Measurements from ENCODE around the gene VPS26C. TPM values are rescaled to one million over a fixed set of nuclear protein-coding genes. Genes with fewer than 3 reads are reported as not detected.

Gene VPS26C
- polyA plus RNA-seq, 1 of the 3 experiments (the other 2 are of a cell fraction) = 34.8 TPM

GRCh38 chr21:37281993-37282392 is 14.9 kb upstream of the VPS26C start:
- no peak overlapping the region for H3K4me3 ChIP-seq (ENCODE audit: low read depth in 2 of 2, low read length in 1 of 2)

DNA sequence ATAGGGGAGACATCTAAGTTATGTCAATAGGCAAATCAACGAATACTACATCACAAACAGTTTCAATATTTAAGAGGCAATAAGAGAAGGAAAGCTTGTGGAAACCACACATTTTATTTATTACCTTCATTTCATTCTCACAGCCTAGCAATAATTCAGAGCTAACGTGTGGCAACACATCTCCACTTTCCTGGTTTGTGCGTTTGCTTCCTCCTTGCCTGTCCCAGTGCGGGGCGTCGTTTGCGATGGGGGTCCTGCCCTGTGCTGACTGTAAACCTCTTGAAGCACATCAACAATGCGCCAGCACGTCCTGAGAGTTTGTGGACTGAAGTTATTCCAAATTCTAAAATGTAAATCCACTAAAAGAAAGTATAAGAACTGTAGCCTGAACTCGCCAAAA is 14.4 kb upstream of the VPS26C start:
- Histone ChIP-seq H3K9me2 (no peaks in the 10 kb centered on the region), H3F3A (replicated peaks; ENCODE audit: insufficient read depth) (no peaks in the 10 kb centered on the region), H3K4me2 (no peak overlapping the region), H3K4me3 (ENCODE audit: low read depth in 2 of 2, low read length in 1 of 2) (no peak overlapping the region), H3K27me3 (ENCODE audit: insufficient read depth) (no peaks in the 10 kb centered on the region), H3K36me3 (replicated peaks in 1 of 2; ENCODE audit: control insufficient read depth in 1 of 2, insufficient read depth in 2 of 2, low read length in 1 of 2) (no peaks in the 10 kb centered on the region), H3K79me2 (ENCODE audit: insufficient read depth) (no peaks in the 10 kb centered on the region), H3K9me3 (no peaks in the 10 kb centered on the region), H2AFZ (ENCODE audit: low read depth) (no peak overlapping the region), H3K27ac (ENCODE audit: low read depth in 2 of 2, low read length in 1 of 2) (no peak overlapping the region), H3K9ac (no peak overlapping the region), H4K20me1 (ENCODE audit: insufficient read depth) (no peaks in the 10 kb centered on the region), H3K4me1 (ENCODE audit: control insufficient read depth in 1 of 2, insufficient read depth in 2 of 2, low read depth in 1 of 2, low read length in 1 of 2) (no peaks in the 10 kb centered on the region)
- TF ChIP-seq RXRA (IDR thresholded peaks at IDR 0.05; ENCODE audit: borderline replicate concordance, low read depth) (no peak), JUND (IDR thresholded peaks at IDR 0.05) (no peak), FOXJ3 (CRISPR knock-in tag; IDR thresholded peaks at IDR 0.05) (no peak), SIN3A (IDR thresholded peaks at IDR 0.05; ENCODE audit: borderline replicate concordance, low read depth, low read length) (no peak), EP300 (IDR thresholded peaks at IDR 0.05; ENCODE audit: borderline replicate concordance in 1 of 2, low read depth in 1 of 2, low read length in 1 of 2) (no peak), RFX5 (IDR thresholded peaks at IDR 0.05; ENCODE audit: low read length) (no peak), PBX3 (IDR thresholded peaks at IDR 0.05) (no peak), TCF12 (IDR thresholded peaks at IDR 0.05) (no peak), USF2 (IDR thresholded peaks at IDR 0.05; ENCODE audit: borderline replicate concordance, low read depth, low read length) (no peak), TEAD4 (IDR thresholded peaks at IDR 0.05; ENCODE audit: borderline replicate concordance, insufficient read depth) (no peak), CHD2 (IDR thresholded peaks at IDR 0.05; ENCODE audit: low read length, partially characterized antibody) (no peak), FOXM1 (IDR thresholded peaks at IDR 0.05; ENCODE audit: low read depth) (no peak), MXI1 (IDR thresholded peaks at IDR 0.05; ENCODE audit: low read depth, low read length) (no peak), TAF1 (IDR thresholded peaks at IDR 0.05; ENCODE audit: borderline replicate concordance, low read depth, low read length) (no peak), GABPA (IDR thresholded peaks at IDR 0.05; ENCODE audit: low read depth) (no peak), GATA2 (CRISPR knock-in tag; IDR thresholded peaks at IDR 0.05) (no peak), REST (IDR thresholded peaks at IDR 0.05; ENCODE audit: low read depth, low read length) (no peak)
- WGBS (ENCODE audit: low lambda C conversion rate) = 84% methylated on average over 10 of the region's 10 CpGs
- DNase-seq = no peak
- POLR2A ChIA-PET = no interaction called here
- CTCF ChIA-PET = no interaction called here

More at GRCh38 chr21:37281993-37282392, 14.9 kb upstream of the VPS26C start:
- TF ChIP-seq NFIC (IDR thresholded peaks at IDR 0.05; ENCODE audit: borderline replicate concordance) (no peak), RFX5 (IDR thresholded peaks at IDR 0.05; ENCODE audit: low read length) (no peak), MEF2A (IDR thresholded peaks at IDR 0.05; ENCODE audit: borderline replicate concordance, low read depth) (no peak), FOXJ3 (CRISPR knock-in tag; IDR thresholded peaks at IDR 0.05) (no peak)
- TF ChIP-seq, protein P1, sequence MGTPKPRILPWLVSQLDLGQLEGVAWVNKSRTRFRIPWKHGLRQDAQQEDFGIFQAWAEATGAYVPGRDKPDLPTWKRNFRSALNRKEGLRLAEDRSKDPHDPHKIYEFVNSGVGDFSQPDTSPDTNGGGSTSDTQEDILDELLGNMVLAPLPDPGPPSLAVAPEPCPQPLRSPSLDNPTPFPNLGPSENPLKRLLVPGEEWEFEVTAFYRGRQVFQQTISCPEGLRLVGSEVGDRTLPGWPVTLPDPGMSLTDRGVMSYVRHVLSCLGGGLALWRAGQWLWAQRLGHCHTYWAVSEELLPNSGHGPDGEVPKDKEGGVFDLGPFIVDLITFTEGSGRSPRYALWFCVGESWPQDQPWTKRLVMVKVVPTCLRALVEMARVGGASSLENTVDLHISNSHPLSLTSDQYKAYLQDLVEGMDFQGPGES (IDR thresholded peaks at IDR 0.05; ENCODE audit: low read depth, low read length) = no peak
- Histone ChIP-seq H3K9me2 (no peaks in the 10 kb centered on the region), H3K9ac (no peak overlapping the region), H3K4me2 (no peak overlapping the region), H3K9me3 (no peaks in the 10 kb centered on the region), H3K27me3 (ENCODE audit: insufficient read depth) (no peaks in the 10 kb centered on the region), H3K79me2 (ENCODE audit: insufficient read depth) (no peaks in the 10 kb centered on the region), H4K20me1 (ENCODE audit: insufficient read depth) (no peaks in the 10 kb centered on the region), H3K27ac (ENCODE audit: low read depth in 2 of 2, low read length in 1 of 2) (no peak overlapping the region), H3K36me3 (replicated peaks in 1 of 2; ENCODE audit: control insufficient read depth in 1 of 2, insufficient read depth in 2 of 2, low read length in 1 of 2) (no peaks in the 10 kb centered on the region), H3F3A (replicated peaks; ENCODE audit: insufficient read depth) (no peaks in the 10 kb centered on the region), H3K4me1 (ENCODE audit: control insufficient read depth in 1 of 2, insufficient read depth in 2 of 2, low read depth in 1 of 2, low read length in 1 of 2) (no peaks in the 10 kb centered on the region), H2AFZ (ENCODE audit: low read depth) (no peak overlapping the region)
- ChIA-PET CTCF (no interaction called here), POLR2A (no interaction called here)
- no peak for DNase-seq
- 59% methylated on average over 12 of the region's 16 CpGs for WGBS (ENCODE audit: low lambda C conversion rate)

Measured in SK-N-SH (cell line).